Measurements from ENCODE around the gene FN3KRP. TPM values are rescaled to one million over a fixed set of nuclear protein-coding genes. Genes with fewer than 3 reads are reported as not detected.
A peak's percentile ranks its signal among the peaks of the same experiment; 100 is the strongest.

Gene FN3KRP
- total and polyA plus RNA-seq, 11 donors = 6.8 to 23.1 (median 15.8) TPM

- H3K4me1 ChIP-seq = peaks cover 0 to 15% (median 0%) of the 10 kb centered on the region in 12 donors
- no peak for ATAC-seq
- TF ChIP-seq POLR2A (IDR thresholded peaks at IDR 0.05) (no peak), CTCF (IDR thresholded peaks at IDR 0.05) (no peak)
- H3K36me3 ChIP-seq = peaks cover 0 to 8% (median 0%) of the 10 kb centered on the region in 9 donors
- no peak overlapping the region for H3K27ac ChIP-seq
- H3K9me3 ChIP-seq = peaks cover 0 to 16% (median 7%) of the 10 kb centered on the region in 12 donors
- peak in 1 of 5 donors; percentile 2 for DNase-seq
- 92 to 97% (median 96%) methylated on average over 12 of the region's 12 CpGs for WGBS, 4 donors
- no peaks in the 10 kb centered on the region for H3K27me3 ChIP-seq
- no peak overlapping the region for H3K4me3 ChIP-seq
- intact Hi-C loops (cut with DNase I) = no loop called here
These were observed 31.2 kb upstream of the FN3KRP start for GRCh38 chr17:82685291-82685690.

DNA sequence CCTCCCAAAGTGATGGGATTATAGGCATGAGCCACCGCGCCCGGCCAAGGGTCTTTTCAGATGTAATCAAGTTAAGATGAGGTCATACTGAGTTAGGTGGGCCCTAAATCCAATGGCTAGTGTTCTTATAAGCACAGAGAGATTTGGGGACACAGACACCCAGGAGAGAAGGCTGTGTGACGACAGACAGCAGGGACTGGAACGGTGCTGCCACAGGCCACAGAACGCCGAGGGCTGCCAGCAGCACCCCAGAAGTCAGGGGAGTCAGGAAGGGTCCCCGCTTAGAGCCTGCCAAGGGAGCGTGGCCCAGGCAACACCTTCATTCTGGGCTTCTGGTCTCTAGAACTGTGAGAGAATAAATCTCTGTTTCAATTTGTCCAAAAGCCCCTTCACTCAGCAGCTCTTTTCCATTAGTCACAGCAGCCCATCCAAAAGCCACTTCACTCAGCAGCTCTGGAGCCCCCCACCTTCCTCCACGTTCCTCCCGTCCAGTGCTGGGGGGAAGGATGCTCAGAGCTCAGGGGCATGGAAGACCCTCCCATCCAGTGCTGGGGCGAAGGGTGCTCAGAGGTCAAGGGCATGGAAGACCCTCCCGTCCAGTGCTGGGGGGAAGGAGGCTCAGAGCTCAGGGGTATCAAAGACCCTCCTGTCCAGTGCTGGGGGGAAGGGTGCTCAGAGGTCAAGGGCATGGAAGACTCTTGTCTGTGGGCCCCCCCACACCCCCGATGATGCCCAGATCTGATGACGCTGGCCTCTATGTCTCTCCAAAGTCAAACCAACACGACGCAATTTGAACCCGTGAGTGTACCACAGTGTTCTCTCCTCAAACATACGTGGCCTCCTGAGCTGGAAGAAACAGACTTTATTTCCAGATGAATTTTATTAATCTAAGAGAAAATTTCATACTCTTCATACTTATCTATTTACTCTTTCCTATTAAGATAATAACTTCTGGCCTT lies 29.9 kb upstream of the FN3KRP start:
- Histone ChIP-seq H3K27ac (peak overlapping the region in 7 of 12 donors; percentile 8 to 86 (median 32)), H3K4me1 (peaks cover 0 to 15% (median 0%) of the 10 kb centered on the region in 12 donors), H3K27me3 (no peaks in the 10 kb centered on the region), H3K4me3 (no peak overlapping the region), H3K36me3 (peaks cover 0 to 8% (median 0%) of the 10 kb centered on the region in 9 donors), H3K9me3 (peaks cover 0 to 9% (median under 1%) of the 10 kb centered on the region in 12 donors)
- TF ChIP-seq CTCF (IDR thresholded peaks at IDR 0.05) (no peak), POLR2A (IDR thresholded peaks at IDR 0.05) (no peak)
- ATAC-seq = peak in 2 of 4 donors; percentile 28 to 36
- intact Hi-C loops (cut with DNase I) = no loop called here
- 90 to 95% (median 92%) methylated on average over 19 of the region's 19 CpGs for WGBS, 4 donors
- DNase-seq = peak in 1 of 5 donors; percentile 20

DNA sequence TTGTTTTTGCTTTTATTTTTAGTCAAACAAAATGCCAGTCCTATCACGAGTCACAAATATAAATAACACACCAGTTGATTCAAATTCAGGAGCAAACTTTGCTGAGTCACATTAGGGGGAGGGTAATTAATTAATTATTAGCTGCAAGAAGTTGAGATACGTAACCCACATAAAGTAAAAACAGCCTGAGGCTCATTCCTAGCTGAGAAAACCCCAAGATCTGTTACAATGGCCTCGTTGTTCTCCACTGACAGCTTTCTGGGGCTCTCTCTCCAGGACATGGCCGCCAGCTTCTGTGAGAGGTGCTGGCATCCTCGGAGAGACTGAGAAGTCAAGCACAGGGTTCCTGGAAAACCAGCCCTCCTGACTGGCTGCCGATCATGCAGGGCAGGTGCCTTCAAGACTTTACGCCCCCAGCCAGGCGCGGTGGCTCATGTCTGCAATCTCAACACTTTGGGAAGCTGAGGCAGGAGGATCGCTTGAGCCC lies 29.1 kb upstream of the FN3KRP start:
- H3K27me3 ChIP-seq = no peaks in the 10 kb centered on the region
- whole genome bisulfite sequencing, 4 donors = 77 to 86% (median 79%) methylated on average over 10 of the region's 10 CpGs
- H3K4me1 ChIP-seq = peaks cover 0 to 15% (median 0%) of the 10 kb centered on the region in 12 donors
- no peak overlapping the region for H3K4me3 ChIP-seq
- H3K27ac ChIP-seq = peak overlapping the region in 8 of 12 donors; percentile 1 to 86 (median 31)
- intact Hi-C loops (cut with DNase I) = no loop called here
- ATAC-seq (peak in 2 of 4 donors; percentile 43), DNase-seq (peak in 1 of 5 donors; percentile 42)
- no peak for TF ChIP-seq CTCF (IDR thresholded peaks at IDR 0.05)
- no peak for TF ChIP-seq POLR2A (IDR thresholded peaks at IDR 0.05)
- peaks cover 0 to 1% (median 0%) of the 10 kb centered on the region in 12 donors for H3K9me3 ChIP-seq
- H3K36me3 ChIP-seq = peaks cover 0 to 8% (median 0%) of the 10 kb centered on the region in 9 donors

DNA sequence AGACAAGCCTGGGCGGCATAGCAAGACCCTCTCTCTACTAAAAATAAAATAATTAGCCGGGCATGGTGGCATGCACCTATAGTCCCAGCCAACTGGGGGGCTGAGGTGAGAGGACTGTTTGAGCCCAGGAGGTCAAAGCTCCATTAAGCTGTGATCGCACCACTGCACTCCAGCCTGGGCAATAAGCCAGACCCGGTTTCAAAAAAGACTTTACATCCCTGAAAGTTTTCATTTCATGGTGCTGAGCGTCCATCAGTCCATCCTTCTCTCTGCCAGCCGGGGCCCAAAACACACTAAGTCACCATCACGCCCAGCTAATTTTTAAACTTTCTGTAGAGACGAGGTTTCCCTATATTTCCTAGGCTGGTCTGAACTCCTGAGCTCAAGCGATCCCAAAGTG lies 28.6 kb upstream of the FN3KRP start:
- ATAC-seq = no peak
- intact Hi-C loops (cut with DNase I) = no loop called here
- no peak for TF ChIP-seq POLR2A (IDR thresholded peaks at IDR 0.05)
- TF ChIP-seq CTCF (IDR thresholded peaks at IDR 0.05) = no peak
- 93 to 96% (median 95%) methylated on average over 8 to 9 of the region's 9 CpGs for WGBS, 4 donors
- peaks cover 0 to 8% (median 0%) of the 10 kb centered on the region in 9 donors for H3K36me3 ChIP-seq
- no peak overlapping the region for H3K4me3 ChIP-seq
- peaks cover 0 to 15% (median 0%) of the 10 kb centered on the region in 12 donors for H3K4me1 ChIP-seq
- H3K9me3 ChIP-seq = no peaks in the 10 kb centered on the region
- H3K27ac ChIP-seq = peak overlapping the region in 7 of 12 donors; percentile 1 to 86 (median 32)
- no peaks in the 10 kb centered on the region for H3K27me3 ChIP-seq
- peak in 1 of 5 donors; percentile 0 for DNase-seq

All from heart left ventricle (tissue), 16 donors.